K562 (cell line): ENCODE data around the gene A4GALT. TPM values are rescaled to one million over a fixed set of nuclear protein-coding genes. Genes with fewer than 3 reads are reported as not detected.

ENCODE experiments used
- ATAC-seq: fragments of 200-7000 bp; cut with Tn5 transposase; 3 replicates; pipeline ENCODE4 v1.9.1; 2020; ENCODE audit warnings: moderate library complexity
- BruUV-seq: library from RNA; stranded (reverse); fragments of 400-500 nt; replicated peaks from 2 replicates; lab custom pipeline; 2021; lab: Mats Ljungman, UMichigan
- CTCF ChIA-PET: fragments of 300-600 bp; formaldehyde crosslinking; extraction: SDS; loops from one replicate; lab custom pipeline; 2021; ENCODE audit warnings: low intra/inter-chr PET ratio; lab: Yijun Ruan, JAX
- POLR2A ChIA-PET: fragments of 300-600, 350-650 bp; sonication (Branson Sonifier 250); formaldehyde crosslinking; extraction: SDS; loops from one replicate; lab custom pipeline; 2021; ENCODE audit warnings: antibody characterized with exemption, inconsistent platforms; lab: Yijun Ruan, JAX
- DNase-seq, 4 experiments: peaks; one replicate each; pipeline versions ENCODE4 v3.0.0 to v3.0.0-alpha.2; 2011 to 2018; ENCODE audit warnings: low spot score in 3 of 4, mixed read lengths in 3 of 4; ENCODE audit errors: extremely low read depth in 1 of 4
- FAIRE-seq: peaks from 2 replicates; lab custom pipeline; 2011; peaks lifted over from hg19 to GRCh38; lab: Jason Lieb, UNC
- H2AFZ ChIP-seq: 2 replicates; pipeline ENCODE4 v1.6.0; 2011; ENCODE audit warnings: low read depth, low read length, control low read depth, inconsistent platforms
- H3K27ac ChIP-seq: fragments of 200-600 bp; 3 replicates; pipeline ENCODE4 v1.8.0; 2011; ENCODE audit warnings: low read depth, mild to moderate bottlenecking, control low read depth, inconsistent platforms, low read length, moderate library complexity, mixed read lengths; ENCODE audit errors: extremely low read depth
- H3K27me3 ChIP-seq, 2 experiments: fragments of 300-600 bp in 1 of 2; 2 replicates in 1 of 2; 3 replicates in 1 of 2; pipeline versions ENCODE4 v1.6.0 to v1.8.0; 2011; ENCODE audit warnings: inconsistent platforms in 2 of 2, low read length in 2 of 2, mild to moderate bottlenecking in 1 of 2, mixed read lengths in 1 of 2, moderate library complexity in 1 of 2; ENCODE audit not compliant: control insufficient read depth in 2 of 2, insufficient read depth in 2 of 2
- H3K36me3 ChIP-seq: fragments of 300-600 bp; 3 replicates; pipeline ENCODE4 v1.8.0; 2011; ENCODE audit warnings: mild to moderate bottlenecking, low read length, inconsistent platforms; ENCODE audit not compliant: control insufficient read depth, insufficient read depth
- H3K4me1 ChIP-seq, 2 experiments: fragments of 200-600 bp in 1 of 2; replicated peaks in 1 of 2; 2 replicates in 1 of 2; 3 replicates in 1 of 2; pipeline versions ENCODE4 v1.5.1 to v1.8.0; 2011; ENCODE audit warnings: inconsistent platforms in 2 of 2, low read length in 2 of 2, mild to moderate bottlenecking in 1 of 2, mixed read lengths in 1 of 2, moderate library complexity in 1 of 2; ENCODE audit not compliant: control insufficient read depth in 2 of 2, insufficient read depth in 2 of 2
- H3K4me2 ChIP-seq: 2 replicates; pipeline ENCODE4 v1.6.1; 2011; ENCODE audit warnings: low read length, control low read depth, inconsistent platforms, mixed read lengths; ENCODE audit not compliant: insufficient read depth
- H3K4me3 ChIP-seq: fragments of 200-600 bp; sonication (generic), shearing (Covaris generic); 2 replicates; pipeline ENCODE4 v1.5.1; 2016; ENCODE audit warnings: control low read depth, inconsistent platforms
- H3K79me2 ChIP-seq: fragments of 200-600 bp; 3 replicates; pipeline ENCODE4 v1.8.0; 2011; ENCODE audit warnings: low read length, inconsistent platforms; ENCODE audit not compliant: control insufficient read depth, insufficient read depth
- H3K9ac ChIP-seq, 2 experiments: 2 replicates each; pipeline versions ENCODE4 v1.6.0 to v1.6.1; 2011; ENCODE audit warnings: low read depth in 2 of 2, low read length in 2 of 2, control low read depth in 1 of 2, inconsistent platforms in 1 of 2, mild to moderate bottlenecking in 1 of 2, mixed read lengths in 1 of 2; ENCODE audit not compliant: insufficient read depth in 1 of 2
- H3K9me1 ChIP-seq: one replicate; pipeline ENCODE4 v1.6.0; 2011; ENCODE audit warnings: inconsistent platforms, mild to moderate bottlenecking, low read length, moderate library complexity; ENCODE audit not compliant: control insufficient read depth, insufficient read depth
- H3K9me3 ChIP-seq: replicated peaks from 2 replicates; pipeline ENCODE4 v1.5.1; 2011; ENCODE audit warnings: low read depth, low read length, inconsistent platforms; ENCODE audit not compliant: control insufficient read depth, insufficient read depth
- H4K20me1 ChIP-seq: replicated peaks from 2 replicates; pipeline ENCODE4 v1.6.1; 2011; ENCODE audit warnings: low read length, inconsistent platforms, mixed read lengths; ENCODE audit not compliant: control insufficient read depth, insufficient read depth
- CBFB ChIP-seq: sonication (generic); formaldehyde crosslinking; IDR thresholded peaks from 2 replicates; pipeline ENCODE4 v1.4.0; 2020; ENCODE audit warnings: mild to moderate bottlenecking, missing genetic modification reagents
- NCOA2 ChIP-seq, 2 experiments: fragments of 450-650 bp; IDR thresholded peaks; 2 replicates each; pipeline ENCODE4 v1.6.1; 2018; ENCODE audit warnings: mild to moderate bottlenecking in 2 of 2, moderate library complexity in 1 of 2; ENCODE audit not compliant: partially characterized antibody in 2 of 2
- NFYB ChIP-seq: IDR thresholded peaks from 2 replicates; pipeline ENCODE4 v1.6.1; 2011; ENCODE audit warnings: mild to moderate bottlenecking, moderate library complexity; ENCODE audit not compliant: insufficient read length; ENCODE audit errors: extremely low read depth
- PBX2 ChIP-seq, 2 experiments: IDR thresholded peaks in 1 of 2; conservative IDR thresholded peaks in 1 of 2; 2 replicates each; pipeline ENCODE4 v1.6.1; 2016; ENCODE audit warnings: low read depth in 2 of 2, mild to moderate bottlenecking in 1 of 2, missing compliant biosample characterization in 1 of 2, missing genetic modification characterization in 1 of 2, moderate library complexity in 1 of 2
- TEAD2 ChIP-seq: fragments of 450-650 bp; IDR thresholded peaks from 2 replicates; pipeline ENCODE4 v1.6.1; 2016; ENCODE audit warnings: missing genetic modification characterization, control low read depth, missing compliant biosample characterization
- ZBTB49 ChIP-seq: sonication (generic); formaldehyde crosslinking; IDR thresholded peaks from 2 replicates; pipeline ENCODE4 v1.8.0; 2022; ENCODE audit warnings: missing genetic modification reagents, mild to moderate bottlenecking, borderline replicate concordance
- ZNF232 ChIP-seq: sonication (generic); formaldehyde crosslinking; IDR thresholded peaks from 2 replicates; pipeline ENCODE4 v1.8.0; 2022; ENCODE audit warnings: mild to moderate bottlenecking, missing genetic modification reagents
- WGBS: fragments of 100-300 bp; shearing (Covaris generic); methylation state at CpG from one replicate; pipeline ENCODE4 v1.1.6; 2016; ENCODE audit warnings: low coverage, mixed read lengths; ENCODE audit not compliant: insufficient coverage; ENCODE audit errors: missing lambda C conversion rate; 5-methylcytosine and 5-hydroxymethylcytosine counted together
- in situ Hi-C: fragments of 300-500 bp; cut with MboI; formaldehyde crosslinking; loops from 4 replicates; pipeline ENCODE4 v1.15.0; 2018; ENCODE audit warnings: inconsistent platforms, mixed read lengths
- intact Hi-C: fragments of 100-400 bp; cut with micrococcal nuclease; formaldehyde crosslinking; loops from 2 replicates; pipeline ENCODE4 v1.14.2; 2022
- polyA plus RNA-seq, 8 experiments: library from polyadenylated mRNA; depleted of rRNA in 4 of 8; stranded (reverse) in 5 of 8; unstranded in 3 of 8; fragments of >200 nt; fragmentation: Nextera tagmentation in 2 of 8; fragmentation: Illumina TruSeq in 1 of 8; extraction: Ambion mirVana in 2 of 8; extraction: Trizol in 1 of 8; gene quantifications; 2 replicates each; pipeline versions ENCODE4 v1.2.1 to v1.2.3, GENCODE V29; 2011 to 2014; ENCODE audit warnings: inconsistent platforms in 1 of 8, missing spikeins in 1 of 8
- total RNA-seq, 7 experiments: library from RNA; depleted of rRNA in 6 of 7; stranded (reverse); fragments of >200 nt in 6 of 7; fragmentation: Illumina TruSeq in 2 of 7; extraction: Trizol in 2 of 7; gene quantifications; 2 replicates each; pipeline versions ENCODE4 v1.2.1 to v1.2.3, GENCODE V29; 2011 to 2021; ENCODE audit warnings: low replicate concordance in 1 of 7

A4GALT gene
- total and polyA plus RNA-seq, 9 of the 15 experiments (the other 6 are each of a cell fraction or from before 2014, with no cell fraction given), result 0.07 to 0.11 TPM; not detected in 7

GRCh38 chr22:42716221-42716620 is 4.4 kb downstream of the A4GALT start:
- intact Hi-C loops, result no loop called here

More at GRCh38 chr22:42716221-42716620, 4.4 kb downstream of the A4GALT start:
- H3K9me1 ChIP-seq, result peaks cover 5% of the 10 kb centered on the region
- POLR2A ChIA-PET, result no interaction called here
- H3K27me3 ChIP-seq, result peaks cover 10 to 28% of the 10 kb centered on the region in 2 experiments; a peak in 4 of 5 replicates
- ATAC-seq (no peak), FAIRE-seq (no peak), DNase-seq (no peak)
- TF ChIP-seq CBFB (CRISPR knock-in tag) (no peak), NCOA2 (IDR thresholded peaks at IDR 0.05; ENCODE audit: partially characterized antibody in 2 of 2) (no peak), PBX2 (CRISPR knock-in tag; IDR thresholded peaks at IDR 0.05; ENCODE audit: low read depth) (no peak), PBX2 (tag; conservative IDR thresholded peaks at IDR 0.05; ENCODE audit: low read depth) (no peak), TEAD2 (tag) (no peak), ZBTB49 (CRISPR knock-in tag) (no peak), NFYB (no peak), ZNF232 (CRISPR knock-in tag) (no peak)
- no peak overlapping the region for H3K27ac ChIP-seq
- H3K36me3 ChIP-seq, result no peaks in the 10 kb centered on the region
- H3K4me1 ChIP-seq, result peaks cover 14 to 22% of the 10 kb centered on the region in 2 experiments; a peak in 4 of 5 replicates
- in situ Hi-C loops, result no loop called here
- no peaks in the 10 kb centered on the region for H3K9me3 ChIP-seq
- 53% methylated on average over 6 of the region's 6 CpGs for WGBS
- H4K20me1 ChIP-seq, result peaks cover 5% of the 10 kb centered on the region; the same call in 1 of the 2 replicates
- no peak overlapping the region for H3K4me3 ChIP-seq
- CTCF ChIA-PET, result no interaction called here
- BruUV-seq, result no TSS peak
- H3K79me2 ChIP-seq, result no peaks in the 10 kb centered on the region
- no peak overlapping the region for H3K4me2 ChIP-seq
- no peak overlapping the region for H3K9ac ChIP-seq
- no peak overlapping the region for H2AFZ ChIP-seq
